Measurements from ENCODE around the gene AEN.

Gene AEN

DNA sequence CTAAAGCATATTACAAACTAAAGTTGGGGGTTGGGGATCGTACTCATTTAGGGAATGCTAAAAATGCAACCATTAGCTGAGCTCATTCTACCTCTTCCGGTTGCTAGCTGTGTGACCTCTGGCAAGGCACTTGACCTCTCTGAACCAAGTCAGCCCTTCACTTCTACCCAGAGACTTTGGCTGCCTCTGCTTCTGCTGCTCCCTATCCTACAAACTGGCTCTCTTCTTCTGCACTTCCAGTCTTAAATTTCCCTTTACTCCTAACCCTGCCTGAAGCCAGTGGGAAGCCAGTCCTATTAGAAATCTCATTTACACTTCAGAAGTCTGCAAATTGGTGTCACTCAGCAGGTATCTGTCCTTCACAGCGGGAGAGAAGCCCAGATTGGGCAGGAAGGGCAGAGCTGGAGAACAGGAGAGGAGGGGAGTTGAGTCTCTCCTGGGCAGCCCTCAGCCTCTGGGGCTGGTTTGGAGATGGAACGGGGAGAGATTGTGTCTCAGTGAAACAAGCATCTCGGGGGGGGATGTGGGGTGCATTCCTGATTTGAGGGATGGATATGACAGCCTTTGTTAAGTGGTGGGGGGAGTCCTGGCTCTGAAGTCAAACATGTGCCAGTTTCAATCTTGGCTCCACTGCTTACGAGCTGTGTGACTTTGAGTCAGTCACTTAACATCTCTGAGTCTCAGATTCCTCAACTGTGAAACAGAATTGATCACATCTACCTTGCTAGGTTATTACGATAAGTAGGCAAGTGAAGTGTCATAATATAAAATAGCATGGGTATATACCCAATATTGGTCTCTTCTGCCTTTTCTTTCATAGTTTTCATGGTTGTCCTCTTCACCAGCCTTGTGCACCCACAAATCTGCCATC lies 7.8 kb upstream of the AEN start:
- DNase-seq (ENCODE audit: low read depth, low spot score): peak; percentile 91

DNA sequence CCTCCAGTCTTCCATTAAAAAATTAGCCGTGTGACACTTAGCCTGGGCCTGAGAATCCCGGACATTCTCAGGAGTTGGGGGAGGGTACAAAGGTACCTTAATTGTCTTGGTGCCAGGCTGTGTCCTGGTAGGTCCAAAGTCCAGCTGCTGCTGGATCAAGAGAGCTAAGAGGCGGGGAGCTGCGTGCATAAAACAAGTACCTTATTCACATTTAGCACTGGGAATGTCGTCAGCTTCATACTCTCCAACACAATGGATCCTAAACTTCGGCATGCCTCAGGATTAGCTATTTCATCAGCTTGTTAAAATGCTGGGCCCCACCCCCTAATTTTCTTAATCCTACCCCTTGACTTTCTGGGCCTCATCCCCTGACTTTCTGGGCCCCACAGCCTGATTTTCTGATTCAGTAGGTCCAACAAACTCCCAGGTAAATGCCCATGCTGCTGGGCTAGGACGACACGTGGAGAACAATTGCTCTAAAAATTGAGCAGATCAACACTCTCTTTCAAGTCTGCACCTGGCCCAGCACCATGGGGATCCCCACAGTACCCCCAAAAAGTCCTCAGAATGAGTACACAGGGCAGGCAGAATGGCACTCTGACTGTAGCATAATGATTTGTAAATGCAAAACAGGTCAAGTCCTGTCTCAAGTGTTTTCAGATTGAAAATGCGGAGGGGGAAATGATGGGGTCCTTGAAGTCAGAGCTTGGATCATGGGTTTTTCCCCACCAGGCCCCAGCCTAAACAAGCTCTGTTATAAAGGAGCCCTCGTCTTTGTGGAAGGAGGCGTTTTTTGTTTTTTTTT lies 5.6 kb upstream of the AEN start:
- no peak for DNase-seq (ENCODE audit: low read depth, low spot score)

- DNase-seq (ENCODE audit: low read depth, low spot score): no peak
Observed at GRCh38 chr15:88616240-88616639, 4.9 kb upstream of the AEN start.

- DNase-seq (ENCODE audit: low read depth, low spot score): no peak
Observed at GRCh38 chr15:88617031-88617722, 4.0 kb upstream of the AEN start.

- DNase-seq (ENCODE audit: low read depth, low spot score): no peak
Observed at GRCh38 chr15:88617790-88618189, 3.4 kb upstream of the AEN start.

DNA sequence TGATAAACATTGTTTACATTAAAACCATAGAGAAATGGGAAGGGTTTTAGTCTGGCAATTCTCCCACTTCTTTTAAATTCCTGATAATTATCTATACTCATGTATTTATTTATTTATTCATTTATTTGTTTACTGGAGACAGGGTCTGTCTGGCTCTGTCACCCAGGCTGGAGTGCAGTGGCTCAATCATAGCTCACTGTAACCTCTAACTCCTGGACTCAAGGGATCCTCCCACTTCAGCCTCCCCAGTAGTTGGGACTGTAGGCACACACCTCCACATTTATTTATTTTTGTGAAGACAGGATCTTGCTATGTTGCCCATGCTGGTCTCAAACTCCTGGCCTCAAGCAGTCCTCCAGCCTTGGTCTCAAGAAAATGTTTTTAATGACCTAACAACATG lies 2.5 kb upstream of the AEN start:
- DNase-seq (ENCODE audit: low read depth, low spot score): no peak

DNA sequence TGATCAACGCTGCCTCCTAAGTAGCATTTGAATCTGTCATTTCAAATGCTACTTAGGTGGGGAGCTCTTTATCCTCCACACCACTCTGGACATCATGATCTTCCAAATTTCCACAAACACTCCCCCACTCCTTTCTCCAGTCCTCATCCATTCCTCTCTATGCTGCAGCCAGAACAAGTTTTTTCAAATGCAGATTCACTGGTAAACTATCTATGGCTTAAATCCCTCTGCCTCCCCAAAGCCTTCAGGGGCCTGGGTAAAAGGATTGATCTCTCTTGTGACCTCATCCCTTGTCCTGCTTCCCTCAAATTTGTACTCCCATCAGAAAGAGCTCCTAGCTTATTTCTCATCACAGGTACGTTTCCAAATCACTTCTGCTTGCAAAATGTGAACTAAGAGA lies 1.3 kb upstream of the AEN start:
- DNase-seq (ENCODE audit: low read depth, low spot score): no peak

DNA sequence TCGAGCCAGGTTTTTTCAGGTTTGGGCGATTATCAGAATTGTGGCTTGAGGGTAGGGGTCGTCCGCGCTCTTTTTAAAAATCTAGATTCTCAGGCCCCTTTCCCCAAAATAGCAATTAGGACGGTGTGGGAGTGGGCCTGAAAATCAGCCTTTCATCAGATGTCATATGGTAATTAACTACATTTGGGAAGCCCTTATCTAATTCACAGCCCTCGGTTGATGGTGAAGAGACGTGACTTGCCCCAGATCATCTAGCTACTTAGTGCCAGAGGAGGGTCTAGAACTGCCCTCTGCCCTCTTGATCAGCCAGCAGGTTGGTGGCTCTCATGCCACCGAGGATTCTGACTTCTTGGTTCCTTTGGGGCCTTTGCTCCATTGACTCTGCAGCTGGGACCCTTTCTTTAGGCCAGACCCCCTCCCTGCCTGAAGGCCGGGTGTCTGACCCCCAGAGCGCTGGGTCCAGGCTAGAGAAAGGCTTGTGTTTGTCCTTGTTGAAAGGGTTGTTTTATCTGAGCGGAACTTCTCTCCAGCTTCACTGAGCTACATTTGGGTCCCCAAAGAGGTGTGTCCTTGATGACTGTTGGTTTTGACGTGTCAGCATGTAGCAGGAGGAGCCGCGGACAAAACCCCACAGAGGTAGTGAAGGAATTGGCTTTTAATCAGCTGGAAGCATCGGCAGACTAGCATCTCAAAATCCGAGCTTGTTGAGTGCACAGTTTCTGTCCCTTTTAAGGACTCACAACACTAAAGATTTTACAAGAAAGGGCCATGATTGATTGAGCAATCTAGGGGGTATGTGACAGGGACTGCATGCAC lies 857 bp downstream of the AEN start:
- DNase-seq (ENCODE audit: low read depth, low spot score): no peak

GRCh38 chr15:88622605-88622975 lies 1.4 kb downstream of the AEN start:
- no peak for DNase-seq (ENCODE audit: low read depth, low spot score)

- DNase-seq (ENCODE audit: low read depth, low spot score): no peak
Observed at GRCh38 chr15:88623061-88623460, 1.9 kb downstream of the AEN start.

- no peak for DNase-seq (ENCODE audit: low read depth, low spot score)
Observed at GRCh38 chr15:88623632-88624031, 2.5 kb downstream of the AEN start.

- DNase-seq (ENCODE audit: low read depth, low spot score): no peak
Observed at GRCh38 chr15:88624156-88624970, 3.2 kb downstream of the AEN start.

DNA sequence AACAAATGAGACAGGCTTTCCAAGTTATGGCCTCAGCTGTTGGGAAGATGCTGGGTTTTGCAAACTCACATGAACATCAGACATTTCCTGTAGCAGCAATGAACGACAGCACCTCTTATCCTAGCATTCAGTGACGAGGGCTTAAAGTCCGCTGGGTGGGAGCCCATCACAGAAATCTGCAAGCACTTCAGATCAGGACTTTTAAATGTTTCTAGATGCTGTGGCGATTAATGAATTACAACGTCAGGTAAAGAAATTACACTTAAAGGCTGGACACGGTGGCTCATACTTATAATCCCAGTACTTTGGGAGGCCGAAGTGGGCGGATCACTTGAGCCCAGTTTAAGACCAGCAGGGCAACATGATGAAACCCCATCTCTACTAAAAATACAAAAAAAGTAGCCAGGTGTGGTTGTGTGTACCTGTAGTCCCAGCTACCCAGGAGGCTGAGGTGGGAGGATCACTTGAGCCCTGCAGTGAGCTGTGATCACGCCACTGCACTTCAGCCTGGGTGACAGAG lies 3.9 kb downstream of the AEN start:
- DNase-seq (ENCODE audit: low read depth, low spot score): no peak

- DNase-seq (ENCODE audit: low read depth, low spot score): no peak
Observed at GRCh38 chr15:88625943-88626741, 5.0 kb downstream of the AEN start.

GRCh38 chr15:88627463-88627862 lies 6.3 kb downstream of the AEN start:
- DNase-seq (ENCODE audit: low read depth, low spot score): no peak

DNA sequence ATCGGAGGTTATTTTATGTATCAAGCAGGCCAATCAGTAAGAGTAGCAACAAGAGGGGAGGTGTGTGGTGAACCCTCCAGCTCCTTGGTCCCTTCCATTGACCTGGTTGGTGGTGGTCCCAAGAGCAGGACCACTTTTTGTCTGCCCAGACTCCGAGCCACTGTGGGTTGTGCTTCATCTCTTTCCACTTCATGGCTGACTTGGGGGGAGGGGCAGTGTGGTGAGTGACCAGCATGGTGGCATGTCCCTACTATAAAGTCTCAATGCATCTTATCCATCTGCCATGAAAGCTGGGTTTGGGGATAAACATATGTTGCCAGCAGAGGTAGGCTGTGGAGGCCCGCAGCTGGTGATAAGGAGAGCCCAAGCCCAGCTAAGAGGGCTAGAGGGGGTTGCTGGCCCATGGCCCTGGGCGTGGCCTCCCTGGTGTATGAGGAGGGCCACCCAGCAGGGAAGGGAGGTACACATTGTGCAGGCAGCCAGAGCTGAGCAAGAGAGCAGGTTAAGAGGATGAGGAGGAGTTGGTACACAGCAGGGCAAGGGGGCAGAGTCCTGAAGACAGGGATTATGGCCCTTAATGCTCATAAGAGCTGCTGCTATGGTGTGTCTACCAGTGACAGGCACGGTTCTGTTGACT lies 7.0 kb downstream of the AEN start:
- DNase-seq (ENCODE audit: low read depth, low spot score): no peak

- DNase-seq (ENCODE audit: low read depth, low spot score): no peak
Observed at GRCh38 chr15:88629071-88629470, 7.9 kb downstream of the AEN start.

- DNase-seq (ENCODE audit: low read depth, low spot score): no peak
Observed at GRCh38 chr15:88630141-88630721, 9.1 kb downstream of the AEN start.

Data from iPS DF 19.7 (cell line).